HG02885 (cell line): ENCODE data around the gene PDE9A.
"Not testable (repeated sequence)": the region's sequence is repeated elsewhere in the genome, so short reads cannot be mapped to it uniquely, and the experiment has no call there.

Source experiments
- ATAC-seq: cut with Tn5 transposase; IDR thresholded peaks from one replicate; pipeline ENCODE4 v1.9.1; 2021; ENCODE audit warnings: mild to moderate bottlenecking; ENCODE audit not compliant: unreplicated experiment, poor library complexity

The PDE9A gene

GRCh38 chr21:42784896-42785451 is 131.6 kb downstream of the PDE9A start:
- no peak for ATAC-seq

- no peak for ATAC-seq
These were observed 132.4 kb downstream of the PDE9A start for GRCh38 chr21:42785666-42786427.

- no peak for ATAC-seq
These were observed 133.5 kb downstream of the PDE9A start for GRCh38 chr21:42786884-42787283.

- ATAC-seq, result no peak
These were observed 134.2 kb downstream of the PDE9A start for GRCh38 chr21:42787613-42788012.

- ATAC-seq, result no peak
These were observed 137.2 kb downstream of the PDE9A start for GRCh38 chr21:42790520-42791065.

- no peak for ATAC-seq
These were observed 140.4 kb downstream of the PDE9A start for GRCh38 chr21:42793774-42794173.

- no peak for ATAC-seq
These were observed 141.1 kb downstream of the PDE9A start for GRCh38 chr21:42794551-42794950.

GRCh38 chr21:42796327-42797062 is 143.1 kb downstream of the PDE9A start:
- ATAC-seq, result no peak

GRCh38 chr21:42797522-42797921 is 144.1 kb downstream of the PDE9A start:
- no peak for ATAC-seq

GRCh38 chr21:42798106-42798505 is 144.7 kb downstream of the PDE9A start:
- ATAC-seq, result no peak

GRCh38 chr21:42799516-42799915 is 146.1 kb downstream of the PDE9A start:
- ATAC-seq, result no peak

- ATAC-seq, result no peak
These were observed 146.5 kb downstream of the PDE9A start for GRCh38 chr21:42799948-42800347.

- not testable (repeated sequence) for ATAC-seq
These were observed 148.2 kb downstream of the PDE9A start for GRCh38 chr21:42801616-42802015.

GRCh38 chr21:42806509-42807140 is 153.2 kb downstream of the PDE9A start:
- ATAC-seq, result no peak

- ATAC-seq, result not testable (repeated sequence)
These were observed 154.0 kb downstream of the PDE9A start for GRCh38 chr21:42807293-42807895.

- no peak for ATAC-seq
These were observed 154.7 kb downstream of the PDE9A start for GRCh38 chr21:42807938-42808613.

GRCh38 chr21:42809171-42809570 is 155.8 kb downstream of the PDE9A start:
- no peak for ATAC-seq

GRCh38 chr21:42809577-42810475 is 156.4 kb downstream of the PDE9A start:
- no peak for ATAC-seq

- ATAC-seq, result no peak
These were observed 158.5 kb downstream of the PDE9A start for GRCh38 chr21:42811960-42812359.
